OCI-LY1 (cell line): ENCODE data around the gene SRGAP2C.
"Not testable (repeated sequence)": the region's sequence is repeated elsewhere in the genome, so short reads cannot be mapped to it uniquely, and the experiment has no call there.

Experiments
- H2AFZ ChIP-seq: fragments of 200-600 bp; sonication (generic), shearing (Covaris generic); 2 replicates; pipeline ENCODE4 v1.6.0; 2014; ENCODE audit warnings: antibody characterized with exemption, mild to moderate bottlenecking, low read length
- H3F3A ChIP-seq: fragments of 200-600 bp; sonication (generic), shearing (Covaris generic); 2 replicates; pipeline ENCODE4 v1.6.0; 2014; ENCODE audit warnings: mild to moderate bottlenecking, antibody characterized with exemption, low read length, moderate library complexity; ENCODE audit not compliant: insufficient read depth
- H3K27ac ChIP-seq: fragments of 200-600 bp; sonication (generic); 2 replicates; pipeline ENCODE4 v1.5.1; 2014; ENCODE audit warnings: low read length, mixed run types, mild to moderate bottlenecking, low read depth; ENCODE audit not compliant: poor library complexity, severe bottlenecking
- H3K27me3 ChIP-seq: fragments of 200-600 bp; sonication (generic); 2 replicates; pipeline ENCODE4 v1.6.0; 2014; ENCODE audit warnings: antibody characterized with exemption, mild to moderate bottlenecking, low read length, moderate library complexity; ENCODE audit not compliant: insufficient read depth
- H3K36me3 ChIP-seq: fragments of 200-600 bp; sonication (generic); 2 replicates; pipeline ENCODE4 v1.6.1; 2014; ENCODE audit warnings: mild to moderate bottlenecking, antibody characterized with exemption, low read length, moderate library complexity, mixed read lengths; ENCODE audit not compliant: insufficient read depth
- H3K4me1 ChIP-seq: fragments of 200-600 bp; sonication (generic); 2 replicates; pipeline ENCODE4 v1.5.1; 2014; ENCODE audit warnings: mild to moderate bottlenecking, low read length, moderate library complexity; ENCODE audit not compliant: insufficient read depth, severe bottlenecking
- H3K4me2 ChIP-seq: fragments of 200-600 bp; sonication (generic), shearing (Covaris generic); 2 replicates; pipeline ENCODE4 v1.6.1; 2014; ENCODE audit warnings: low read length
- H3K4me3 ChIP-seq: fragments of 200-600 bp; sonication (generic); 2 replicates; pipeline ENCODE4 v1.5.1; 2014; ENCODE audit warnings: low read length, low read depth, mild to moderate bottlenecking, mixed read lengths; ENCODE audit not compliant: poor library complexity, severe bottlenecking
- H3K79me2 ChIP-seq: fragments of 200-600 bp; shearing (Covaris generic); 2 replicates; pipeline ENCODE4 v1.6.1; 2016; ENCODE audit warnings: mixed run types, low read length, mixed read lengths; ENCODE audit not compliant: insufficient read depth
- H3K9ac ChIP-seq: fragments of 200-600 bp; sonication (generic), shearing (Covaris generic); 2 replicates; pipeline ENCODE4 v1.6.1; 2014; ENCODE audit warnings: mild to moderate bottlenecking, low read length, mixed read lengths
- H3K9me2 ChIP-seq: fragments of 200-600 bp; sonication (generic), shearing (Covaris generic); 2 replicates; pipeline ENCODE4 v1.6.1; 2014; ENCODE audit warnings: low read depth, mild to moderate bottlenecking, low read length, mixed read lengths
- H3K9me3 ChIP-seq: fragments of 200-600 bp; shearing (Covaris generic); 2 replicates; pipeline ENCODE4 v1.6.1; 2014; ENCODE audit warnings: low read length, mixed read lengths
- H4K20me1 ChIP-seq: fragments of 200-600 bp; sonication (generic), shearing (Covaris generic); 2 replicates; pipeline ENCODE4 v1.6.0; 2016; ENCODE audit warnings: mild to moderate bottlenecking, low read length; ENCODE audit not compliant: insufficient read depth

Gene SRGAP2C

DNA sequence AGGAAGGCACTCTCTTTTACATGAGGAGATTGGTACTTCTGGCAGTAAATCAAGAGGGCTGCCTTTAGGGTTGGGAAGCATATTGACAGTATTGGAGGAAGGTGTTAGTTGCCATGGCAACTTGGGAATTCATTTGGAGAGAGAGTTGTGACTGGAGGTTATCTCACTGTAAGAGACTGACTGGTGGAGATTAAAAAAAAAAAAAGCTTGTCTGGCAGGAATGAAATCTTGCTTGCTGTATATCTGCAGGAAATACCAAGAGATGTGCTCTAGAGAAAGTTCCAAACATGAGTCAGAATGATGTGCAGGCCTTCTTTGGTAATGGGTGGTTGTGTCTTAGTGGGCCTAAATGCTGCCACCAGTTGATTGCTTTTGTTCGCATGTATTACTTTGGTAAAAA, 59.1 kb downstream of the SRGAP2C start:
- H3K9ac ChIP-seq, H3F3A ChIP-seq, H4K20me1 ChIP-seq, H3K9me3 ChIP-seq, H3K36me3 ChIP-seq, H3K4me1 ChIP-seq, H3K27ac ChIP-seq, H3K9me2 ChIP-seq, H3K27me3 ChIP-seq, H2AFZ ChIP-seq, H3K79me2 ChIP-seq, H3K4me2 ChIP-seq, H3K4me3 ChIP-seq: not testable (repeated sequence)

DNA sequence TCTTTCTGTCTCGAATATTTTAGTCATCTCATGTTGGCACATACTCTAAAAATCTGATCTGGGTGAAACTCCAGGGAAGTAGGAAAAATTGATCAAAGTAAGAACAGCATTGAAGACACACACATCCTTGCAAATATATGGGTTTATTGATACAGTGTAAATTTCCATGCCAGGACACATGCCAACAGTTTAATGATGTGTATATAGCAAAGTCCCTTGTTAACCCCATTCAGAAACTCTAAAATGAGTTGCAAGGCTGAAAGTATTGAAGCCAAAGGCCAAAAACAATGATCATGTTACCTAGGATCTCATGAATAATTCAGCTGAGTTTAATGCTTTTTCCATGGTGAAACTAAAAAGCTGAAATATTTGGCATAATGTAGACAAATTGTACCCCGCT, 61.6 kb downstream of the SRGAP2C start:
- not testable (repeated sequence) for H2AFZ ChIP-seq, H3K4me2 ChIP-seq, H3K27me3 ChIP-seq, H3K9ac ChIP-seq, H3K4me1 ChIP-seq, H3K9me3 ChIP-seq, H3K9me2 ChIP-seq, H3F3A ChIP-seq, H3K79me2 ChIP-seq, H4K20me1 ChIP-seq, H3K36me3 ChIP-seq, H3K27ac ChIP-seq, H3K4me3 ChIP-seq

DNA sequence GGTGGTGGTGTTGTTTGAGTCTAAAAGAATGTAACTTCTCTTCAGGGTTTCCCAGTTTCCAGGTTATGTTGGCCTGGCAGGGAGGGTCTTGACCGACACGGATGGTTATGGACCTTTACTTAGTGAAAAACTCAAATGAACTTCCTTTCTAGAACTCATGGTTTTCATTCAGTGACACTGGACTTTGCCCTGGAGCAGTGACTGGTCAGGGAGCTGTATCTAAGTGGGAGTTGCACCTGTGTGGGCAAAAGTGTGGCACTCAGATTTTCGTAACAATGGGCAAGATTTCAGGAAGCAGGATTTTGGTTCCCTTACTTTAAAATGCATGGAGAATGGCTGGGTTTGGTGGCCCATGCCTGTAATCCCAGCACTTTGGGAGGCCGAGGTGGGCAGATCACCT, 67.9 kb downstream of the SRGAP2C start:
- H4K20me1 ChIP-seq, H3K27me3 ChIP-seq, H3K79me2 ChIP-seq, H3F3A ChIP-seq, H3K4me1 ChIP-seq, H3K9me3 ChIP-seq, H3K27ac ChIP-seq, H3K36me3 ChIP-seq, H3K9ac ChIP-seq, H3K9me2 ChIP-seq, H2AFZ ChIP-seq, H3K4me2 ChIP-seq, H3K4me3 ChIP-seq: not testable (repeated sequence)

DNA sequence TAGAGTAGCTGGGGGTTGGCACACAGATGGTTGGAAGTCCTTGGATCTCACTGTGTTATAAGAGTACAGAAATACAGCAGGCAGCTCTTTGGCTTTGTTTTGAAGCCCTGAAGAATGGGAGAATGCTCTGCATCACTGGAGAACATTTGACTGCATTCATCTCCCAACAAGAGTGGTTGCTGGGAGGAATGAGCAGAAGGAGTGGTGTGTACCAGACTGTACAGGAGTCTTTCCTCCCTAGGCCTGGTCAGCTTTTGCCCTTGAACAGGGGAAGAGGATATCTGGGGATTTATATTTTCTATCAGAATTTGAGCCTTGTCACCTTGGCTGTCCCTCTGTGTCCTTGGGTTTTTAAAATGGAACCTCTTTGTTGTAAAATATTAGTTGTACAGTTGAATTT, 69.8 kb downstream of the SRGAP2C start:
- not testable (repeated sequence) for H3K9me3 ChIP-seq, H3K27ac ChIP-seq, H3K27me3 ChIP-seq, H3K4me2 ChIP-seq, H2AFZ ChIP-seq, H3K4me3 ChIP-seq, H3F3A ChIP-seq, H3K4me1 ChIP-seq, H3K79me2 ChIP-seq, H4K20me1 ChIP-seq, H3K9me2 ChIP-seq, H3K36me3 ChIP-seq, H3K9ac ChIP-seq

DNA sequence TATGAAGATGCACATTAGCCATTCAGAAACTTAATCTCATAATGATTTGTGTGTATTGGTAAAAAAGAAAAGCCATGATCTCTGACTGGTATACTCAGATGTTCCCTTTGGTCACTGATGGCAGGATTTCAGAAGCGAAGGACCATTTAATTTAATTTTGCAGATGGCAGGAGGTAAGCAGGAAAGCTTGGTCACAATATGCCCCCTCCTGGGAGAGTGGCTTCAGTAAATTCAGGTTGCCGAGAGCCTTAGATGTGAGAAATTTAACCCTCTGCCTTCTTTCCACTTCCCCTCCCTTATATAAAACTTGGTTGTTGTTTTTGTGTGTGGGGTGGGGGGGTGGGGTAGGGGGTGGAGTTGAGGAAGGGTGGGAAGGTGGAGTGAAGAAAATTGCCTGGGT, 72.9 kb downstream of the SRGAP2C start:
- not testable (repeated sequence) for H2AFZ ChIP-seq, H3K4me2 ChIP-seq, H3F3A ChIP-seq, H3K9ac ChIP-seq, H3K36me3 ChIP-seq, H3K27ac ChIP-seq, H3K27me3 ChIP-seq, H3K9me3 ChIP-seq, H3K4me1 ChIP-seq, H3K79me2 ChIP-seq, H3K9me2 ChIP-seq, H4K20me1 ChIP-seq, H3K4me3 ChIP-seq

DNA sequence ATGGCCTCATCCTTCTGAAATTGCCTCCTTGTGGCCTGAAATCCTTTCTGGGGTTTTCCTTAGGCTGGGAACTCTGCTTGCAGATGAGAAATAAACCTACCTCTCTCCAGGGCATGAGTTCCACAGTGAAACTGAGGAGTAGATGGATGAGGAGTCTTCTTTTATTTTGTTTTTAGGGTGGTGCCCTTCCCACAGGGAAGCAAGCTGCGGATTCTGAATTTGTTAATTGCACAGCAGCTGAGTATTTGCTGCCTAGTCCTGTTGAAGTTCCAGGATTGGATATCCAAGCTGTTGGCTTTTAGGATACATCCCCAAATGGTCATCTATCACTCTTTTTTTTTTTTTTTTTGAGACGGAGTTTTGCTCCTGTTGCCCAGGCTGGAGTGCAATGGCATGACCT, 73.4 kb downstream of the SRGAP2C start:
- not testable (repeated sequence) for H3K27me3 ChIP-seq, H3K9ac ChIP-seq, H3K4me2 ChIP-seq, H2AFZ ChIP-seq, H3F3A ChIP-seq, H4K20me1 ChIP-seq, H3K4me1 ChIP-seq, H3K79me2 ChIP-seq, H3K27ac ChIP-seq, H3K36me3 ChIP-seq, H3K4me3 ChIP-seq, H3K9me2 ChIP-seq, H3K9me3 ChIP-seq

DNA sequence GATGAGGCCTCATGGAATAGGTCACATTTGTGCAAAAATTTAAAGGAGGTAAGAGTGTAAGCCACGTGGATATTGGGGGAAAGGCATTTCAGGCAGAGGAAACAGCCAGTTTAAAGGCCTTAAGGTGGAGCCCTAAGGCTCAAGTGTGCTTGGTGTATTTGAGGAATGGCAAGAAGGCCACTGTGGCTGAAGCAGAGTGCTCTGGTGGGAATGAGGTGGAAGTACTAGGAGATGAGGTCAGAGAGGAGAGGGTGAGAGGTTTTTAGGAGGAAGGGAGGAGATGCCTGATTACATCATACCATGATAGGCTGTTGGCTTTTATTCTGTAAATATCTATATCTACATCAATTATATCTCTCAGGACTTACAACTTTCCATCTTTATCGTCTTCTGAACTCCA, 75.4 kb downstream of the SRGAP2C start:
- not testable (repeated sequence) for H3K4me3 ChIP-seq

DNA sequence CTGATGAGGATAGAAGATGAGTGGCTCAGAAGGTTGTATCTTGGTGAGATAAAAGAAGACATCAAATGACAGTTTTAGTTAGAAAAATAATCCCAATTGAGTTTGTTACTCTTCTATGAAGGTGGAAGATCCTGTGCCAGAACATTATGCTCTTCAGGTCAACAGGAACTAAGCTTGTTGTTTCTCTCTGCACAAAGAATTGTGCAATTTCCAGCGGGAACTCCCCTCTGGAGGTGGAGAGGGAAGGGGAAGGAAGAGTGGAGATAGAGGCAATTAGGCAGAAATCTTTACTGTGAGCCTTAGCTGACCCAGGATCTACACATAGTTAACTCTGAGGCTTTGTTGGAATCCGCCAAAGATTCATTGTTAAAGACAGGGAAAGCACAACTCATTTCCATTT, 77.4 kb downstream of the SRGAP2C start:
- H3K4me3 ChIP-seq, H3K27me3 ChIP-seq, H3K27ac ChIP-seq, H4K20me1 ChIP-seq, H3K9me3 ChIP-seq, H3K36me3 ChIP-seq, H2AFZ ChIP-seq, H3K4me1 ChIP-seq, H3K9ac ChIP-seq, H3K9me2 ChIP-seq, H3K79me2 ChIP-seq, H3F3A ChIP-seq, H3K4me2 ChIP-seq: not testable (repeated sequence)

More for the DNA sequence above, 75.4 kb downstream of the SRGAP2C start:
- H3K9me2 ChIP-seq, H3F3A ChIP-seq, H4K20me1 ChIP-seq, H3K27ac ChIP-seq, H3K36me3 ChIP-seq, H2AFZ ChIP-seq, H3K9me3 ChIP-seq, H3K4me1 ChIP-seq, H3K4me2 ChIP-seq, H3K9ac ChIP-seq, H3K79me2 ChIP-seq, H3K27me3 ChIP-seq: not testable (repeated sequence)
